OCI-LY1 (cell line): Measurements from ENCODE around the gene CIB4.

ENCODE experiments used
- CTCF ChIP-seq: fragments of 200-600 bp; sonication (generic), shearing (Covaris generic); IDR thresholded peaks from 2 replicates; pipeline ENCODE4 v1.5.1; 2017; ENCODE audit warnings: mild to moderate bottlenecking, antibody characterized with exemption, low read length, moderate library complexity, mixed read lengths
- EZH2 ChIP-seq: fragments of 200-600 bp; sonication (generic), shearing (Covaris generic); IDR thresholded peaks from 2 replicates; pipeline ENCODE4 v1.8.0; 2017; ENCODE audit warnings: borderline replicate concordance, mixed run types, mild to moderate bottlenecking, antibody characterized with exemption, low read length, moderate library complexity, mixed read lengths

GRCh38 chr2:26585100-26585499 is 56.1 kb downstream of the CIB4 start:
- no peak for TF ChIP-seq CTCF
- TF ChIP-seq EZH2: no peak
